IMR-90 (cell line): ENCODE data around the gene TMEM252.

Experiments
- BHLHE40 ChIP-seq: fragments of 150-350 bp; IDR thresholded peaks from 2 replicates; pipeline ENCODE4 v1.6.1; 2016; ENCODE audit warnings: mild to moderate bottlenecking, low read depth, low read length
- CHD1 ChIP-seq: IDR thresholded peaks from 2 replicates; pipeline ENCODE4 v1.6.1; 2012; ENCODE audit warnings: low read depth, low read length, improper control_type of control experiment
- CTCF ChIP-seq: conservative IDR thresholded peaks from 2 replicates; pipeline ENCODE4 v1.5.1; 2012; ENCODE audit warnings: mild to moderate bottlenecking, low read depth, low read length, improper control_type of control experiment
- ELK1 ChIP-seq: fragments of 150-350 bp; IDR thresholded peaks from 2 replicates; pipeline ENCODE4 v1.6.1; 2016; ENCODE audit warnings: low read depth, mild to moderate bottlenecking, low read length, moderate library complexity, borderline replicate concordance
- MAFK ChIP-seq: IDR thresholded peaks from 2 replicates; pipeline ENCODE4 v1.6.1; 2012; ENCODE audit warnings: low read depth, low read length, improper control_type of control experiment
- MXI1 ChIP-seq: IDR thresholded peaks from 2 replicates; pipeline ENCODE4 v1.6.1; 2012; ENCODE audit warnings: low read depth, mild to moderate bottlenecking, low read length, moderate library complexity, borderline replicate concordance
- POLR2A ChIP-seq: IDR thresholded peaks from 2 replicates; pipeline ENCODE4 v1.6.1; 2012; ENCODE audit warnings: mild to moderate bottlenecking, low read depth, low read length
- RAD21 ChIP-seq: IDR thresholded peaks from 2 replicates; pipeline ENCODE4 v1.6.1; 2012; ENCODE audit warnings: low read length, improper control_type of control experiment
- RFX5 ChIP-seq: IDR thresholded peaks from 2 replicates; pipeline ENCODE4 v1.8.0; 2012; ENCODE audit warnings: low read depth, mild to moderate bottlenecking, low read length, moderate library complexity
- SMC3 ChIP-seq: fragments of 150-350 bp; IDR thresholded peaks from 2 replicates; pipeline ENCODE4 v1.6.1; 2016; ENCODE audit warnings: low read depth, mild to moderate bottlenecking, antibody characterized with exemption, low read length, moderate library complexity
- USF2 ChIP-seq: fragments of 150-350 bp; IDR thresholded peaks from 2 replicates; pipeline ENCODE4 v1.6.1; 2017; ENCODE audit warnings: mild to moderate bottlenecking, antibody characterized with exemption, low read length, low read depth

GRCh38 chr9:68555437-68556150 lies 14.9 kb upstream of the TMEM252 start:
- TF ChIP-seq CTCF (no peak), MAFK (no peak), POLR2A (no peak), SMC3 (no peak), CHD1 (no peak), ELK1 (no peak), USF2 (no peak), RAD21 (no peak), RFX5 (no peak), BHLHE40 (no peak), MXI1 (no peak)
